ENCODE data around the gene ULBP2.
A peak's percentile ranks its signal among the peaks of the same experiment; 100 is the strongest.

- TF ChIP-seq CTCF (conservative IDR thresholded peaks at IDR 0.05) = peak; percentile 36; the same call in 1 of the 2 replicates
- TF ChIP-seq EZH2 (IDR thresholded peaks at IDR 0.05; ENCODE audit: low read depth) = no peak
Measured at GRCh38 chr6:149895048-149895590, 46.7 kb upstream of the ULBP2 start.

Measured in PC-9 (cell line).